ENCODE results near the gene ATP4B. TPM values are rescaled to one million over a fixed set of nuclear protein-coding genes. Genes with fewer than 3 reads are reported as not detected.
"Not testable (repeated sequence)": the region's sequence is repeated elsewhere in the genome, so short reads cannot be mapped to it uniquely, and the experiment has no call there.

Gene ATP4B
- total RNA-seq, 1 donor from 2014 or later = not detected

DNA sequence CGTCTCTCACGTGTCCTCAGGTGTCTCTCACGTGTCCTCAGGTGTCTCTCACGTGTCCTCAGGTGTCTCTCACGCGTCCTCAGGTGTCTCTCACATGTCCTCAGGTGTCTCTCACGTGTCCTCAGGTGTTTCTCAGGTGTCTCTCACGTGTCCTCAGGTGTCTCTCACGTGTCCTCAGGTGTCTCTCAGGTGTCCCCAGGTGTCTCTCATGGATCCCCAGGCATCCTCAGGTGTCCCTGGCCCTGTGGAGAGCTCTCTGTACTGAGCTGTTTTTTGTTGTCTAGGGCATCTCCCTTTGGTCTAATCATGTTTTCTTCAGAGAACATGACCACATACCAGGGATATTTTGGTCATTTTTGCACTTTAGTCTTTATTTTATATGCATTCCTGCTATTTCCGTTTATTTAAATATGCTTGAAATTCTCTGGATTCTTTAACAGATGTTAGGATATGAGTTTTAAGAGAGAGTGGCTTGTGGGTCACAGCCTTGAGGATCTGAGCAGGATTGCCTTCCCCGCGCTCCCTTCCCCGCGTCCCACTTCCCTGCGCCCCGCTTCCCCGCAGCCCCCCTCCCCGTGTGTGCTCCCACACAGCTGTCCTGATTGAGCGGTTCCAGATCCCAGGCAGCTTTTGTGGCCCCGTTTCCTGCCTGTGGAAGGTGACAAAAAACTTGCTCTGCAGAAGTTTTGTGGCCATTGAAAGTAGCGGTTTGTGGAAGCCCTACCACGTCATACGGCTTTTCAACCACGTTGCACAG is 31.9 kb downstream of the ATP4B start:
- peaks cover 19% of the 10 kb centered on the region for H3K4me1 Mint-ChIP-seq (ENCODE audit: unreplicated experiment)
- no peak for DNase-seq (ENCODE audit: extremely low spot score, unreplicated experiment)
- H3K9me3 Mint-ChIP-seq (ENCODE audit: unreplicated experiment) = no peaks in the 10 kb centered on the region
- TF ChIP-seq, protein P1, sequence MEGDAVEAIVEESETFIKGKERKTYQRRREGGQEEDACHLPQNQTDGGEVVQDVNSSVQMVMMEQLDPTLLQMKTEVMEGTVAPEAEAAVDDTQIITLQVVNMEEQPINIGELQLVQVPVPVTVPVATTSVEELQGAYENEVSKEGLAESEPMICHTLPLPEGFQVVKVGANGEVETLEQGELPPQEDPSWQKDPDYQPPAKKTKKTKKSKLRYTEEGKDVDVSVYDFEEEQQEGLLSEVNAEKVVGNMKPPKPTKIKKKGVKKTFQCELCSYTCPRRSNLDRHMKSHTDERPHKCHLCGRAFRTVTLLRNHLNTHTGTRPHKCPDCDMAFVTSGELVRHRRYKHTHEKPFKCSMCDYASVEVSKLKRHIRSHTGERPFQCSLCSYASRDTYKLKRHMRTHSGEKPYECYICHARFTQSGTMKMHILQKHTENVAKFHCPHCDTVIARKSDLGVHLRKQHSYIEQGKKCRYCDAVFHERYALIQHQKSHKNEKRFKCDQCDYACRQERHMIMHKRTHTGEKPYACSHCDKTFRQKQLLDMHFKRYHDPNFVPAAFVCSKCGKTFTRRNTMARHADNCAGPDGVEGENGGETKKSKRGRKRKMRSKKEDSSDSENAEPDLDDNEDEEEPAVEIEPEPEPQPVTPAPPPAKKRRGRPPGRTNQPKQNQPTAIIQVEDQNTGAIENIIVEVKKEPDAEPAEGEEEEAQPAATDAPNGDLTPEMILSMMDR (IDR thresholded peaks at IDR 0.05) = no peak
- peaks cover 23% of the 10 kb centered on the region for H3K36me3 Mint-ChIP-seq (ENCODE audit: unreplicated experiment)
- H3K4me3 Mint-ChIP-seq (ENCODE audit: unreplicated experiment) = no peak overlapping the region
- H3K27ac Mint-ChIP-seq (ENCODE audit: unreplicated experiment) = peak overlapping the region; percentile 88
- H3K27me3 Mint-ChIP-seq (ENCODE audit: unreplicated experiment) = no peaks in the 10 kb centered on the region

DNA sequence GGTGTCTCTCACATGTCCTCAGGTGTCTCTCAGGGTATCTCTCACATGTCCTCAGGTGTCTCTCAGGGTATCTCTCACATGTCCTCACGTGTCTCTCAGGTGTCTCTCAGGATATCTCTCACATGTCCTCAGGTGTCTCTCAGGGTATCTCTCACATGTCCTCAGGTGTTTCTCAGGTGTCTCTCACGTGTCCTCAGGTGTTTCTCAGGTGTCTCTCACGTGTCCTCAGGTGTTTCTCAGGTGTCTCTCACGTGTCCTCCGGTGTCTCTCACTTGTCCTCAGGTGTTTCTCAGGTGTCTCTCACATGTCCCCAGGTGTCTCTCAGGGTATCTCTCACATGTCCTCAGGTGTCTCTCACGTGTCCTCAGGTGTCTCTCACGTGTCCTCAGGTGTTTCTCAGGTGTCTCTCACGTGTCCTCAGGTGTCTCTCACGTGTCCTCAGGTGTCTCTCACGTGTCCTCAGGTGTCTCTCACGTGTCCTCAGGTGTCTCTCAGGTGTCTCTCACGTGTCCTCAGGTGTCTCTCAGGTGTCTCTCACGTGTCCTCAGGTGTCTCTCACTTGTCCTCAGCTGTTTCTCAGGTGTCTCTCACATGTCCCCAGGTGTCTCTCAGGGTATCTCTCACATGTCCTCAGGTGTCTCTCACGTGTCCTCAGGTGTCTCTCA is 33.2 kb downstream of the ATP4B start:
- Mint-ChIP-seq H3K36me3 (ENCODE audit: unreplicated experiment) (peaks cover 22% of the 10 kb centered on the region), H3K4me1 (ENCODE audit: unreplicated experiment) (peaks cover 19% of the 10 kb centered on the region)
- not testable (repeated sequence) for DNase-seq (ENCODE audit: extremely low spot score, unreplicated experiment); H3K9me3 Mint-ChIP-seq (ENCODE audit: unreplicated experiment); H3K27me3 Mint-ChIP-seq (ENCODE audit: unreplicated experiment); H3K27ac Mint-ChIP-seq (ENCODE audit: unreplicated experiment); H3K4me3 Mint-ChIP-seq (ENCODE audit: unreplicated experiment)

DNA sequence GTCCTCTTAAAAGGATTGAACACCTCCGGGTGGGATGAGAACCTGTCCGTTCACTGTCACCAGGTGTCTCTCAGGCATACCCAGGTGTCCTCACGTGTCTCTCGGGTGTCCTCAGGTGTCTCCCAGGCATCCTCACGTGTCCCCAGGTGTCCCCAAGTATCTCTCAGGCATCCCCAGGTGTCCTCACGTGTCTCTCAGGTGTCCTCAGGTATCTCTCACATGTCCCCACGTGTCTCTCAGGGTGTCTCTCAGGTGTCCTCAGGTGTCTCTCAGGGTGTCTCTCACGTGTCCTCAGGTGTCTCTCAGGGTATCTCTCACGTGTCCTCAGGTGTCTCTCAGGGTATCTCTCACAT is 33.8 kb downstream of the ATP4B start:
- Mint-ChIP-seq H3K27me3 (ENCODE audit: unreplicated experiment) (no peaks in the 10 kb centered on the region), H3K4me1 (ENCODE audit: unreplicated experiment) (peaks cover 19% of the 10 kb centered on the region), H3K36me3 (ENCODE audit: unreplicated experiment) (peaks cover 22% of the 10 kb centered on the region), H3K4me3 (ENCODE audit: unreplicated experiment) (no peak overlapping the region), H3K27ac (ENCODE audit: unreplicated experiment) (no peak overlapping the region), H3K9me3 (ENCODE audit: unreplicated experiment) (no peaks in the 10 kb centered on the region)
- no peak for DNase-seq (ENCODE audit: extremely low spot score, unreplicated experiment)
- TF ChIP-seq, protein P1 (IDR thresholded peaks at IDR 0.05) = no peak

DNA sequence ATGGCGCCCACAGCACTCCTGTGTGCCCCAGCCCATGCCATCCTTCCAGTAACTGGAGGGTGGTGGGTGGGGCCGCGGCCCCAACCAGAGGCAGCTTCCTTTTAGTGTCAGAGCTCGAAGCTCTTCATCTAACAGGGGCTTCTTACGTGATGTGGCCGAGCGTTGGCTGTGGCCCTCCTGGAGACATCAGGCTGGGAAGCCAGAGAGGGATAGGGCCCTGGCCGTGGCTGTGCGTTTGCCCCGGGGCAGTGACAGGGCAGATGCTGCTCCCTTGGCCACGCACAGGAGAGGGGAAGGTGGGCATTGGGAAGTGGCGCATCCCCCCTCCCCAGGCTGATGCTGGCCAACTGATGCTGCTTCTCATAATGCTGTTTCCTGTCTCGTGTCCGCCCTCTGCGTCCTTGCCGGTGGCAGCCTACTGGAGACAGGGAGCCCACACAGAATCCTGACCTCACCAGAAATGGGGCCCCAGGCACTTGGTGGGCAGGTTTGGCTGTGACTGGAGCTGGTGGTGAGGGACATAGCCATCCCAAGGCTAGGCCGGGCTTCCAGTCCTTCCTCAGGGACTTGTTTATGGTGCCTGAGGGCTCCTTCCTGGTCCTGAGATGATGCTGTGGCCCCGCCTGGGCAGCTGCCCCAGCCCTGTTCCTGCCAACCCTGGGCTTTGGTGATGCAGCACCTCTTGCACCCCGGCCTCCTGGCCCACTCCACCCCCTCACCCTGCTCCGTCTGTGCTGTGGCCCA is 34.3 kb downstream of the ATP4B start:
- Mint-ChIP-seq H3K36me3 (ENCODE audit: unreplicated experiment) (peaks cover 19% of the 10 kb centered on the region), H3K9me3 (ENCODE audit: unreplicated experiment) (no peaks in the 10 kb centered on the region), H3K4me3 (ENCODE audit: unreplicated experiment) (no peak overlapping the region), H3K27ac (ENCODE audit: unreplicated experiment) (no peak overlapping the region), H3K27me3 (ENCODE audit: unreplicated experiment) (no peaks in the 10 kb centered on the region), H3K4me1 (ENCODE audit: unreplicated experiment) (peaks cover 20% of the 10 kb centered on the region)
- TF ChIP-seq, protein P1 (IDR thresholded peaks at IDR 0.05) = no peak
- no peak for DNase-seq (ENCODE audit: extremely low spot score, unreplicated experiment)

DNA sequence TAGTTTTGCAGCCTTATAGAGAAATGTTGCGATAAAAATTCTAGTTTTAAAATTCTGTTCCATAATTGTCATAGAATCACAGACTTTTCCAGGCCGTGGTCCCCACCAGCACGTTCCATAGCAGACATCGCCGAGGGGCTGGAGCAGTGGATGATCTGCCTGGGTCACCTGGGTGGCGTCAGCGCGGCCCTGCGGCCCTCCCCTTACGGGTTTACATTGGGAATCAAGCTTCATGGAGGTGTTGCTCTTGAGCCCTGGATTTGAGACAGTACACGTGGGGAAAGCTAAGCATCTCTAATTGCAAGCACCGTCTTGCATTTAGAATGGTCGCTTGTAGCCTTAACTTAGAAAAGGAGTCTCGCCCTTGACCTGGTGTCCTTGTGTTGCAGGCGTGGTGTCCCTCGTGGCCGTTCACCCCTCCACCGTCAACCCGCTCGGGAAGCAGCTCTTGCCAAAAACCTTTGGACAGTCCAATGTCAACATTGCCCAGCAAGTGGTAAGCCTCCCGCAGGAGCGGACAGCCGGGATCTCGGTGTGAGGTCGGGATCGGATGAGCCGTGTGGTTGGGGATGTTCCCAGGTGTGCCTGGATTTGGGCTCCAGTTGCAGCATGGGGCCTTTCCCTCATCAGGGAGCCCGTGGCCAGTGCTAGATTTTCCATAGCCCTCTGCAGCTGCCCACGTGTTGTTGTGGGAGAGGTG is 35.1 kb downstream of the ATP4B start:
- Mint-ChIP-seq H3K27me3 (ENCODE audit: unreplicated experiment) (no peaks in the 10 kb centered on the region), H3K27ac (ENCODE audit: unreplicated experiment) (no peak overlapping the region), H3K36me3 (ENCODE audit: unreplicated experiment) (peaks cover 14% of the 10 kb centered on the region), H3K9me3 (ENCODE audit: unreplicated experiment) (no peaks in the 10 kb centered on the region), H3K4me3 (ENCODE audit: unreplicated experiment) (no peak overlapping the region), H3K4me1 (ENCODE audit: unreplicated experiment) (peaks cover 21% of the 10 kb centered on the region)
- no peak for DNase-seq (ENCODE audit: extremely low spot score, unreplicated experiment)
- TF ChIP-seq, protein P1 (IDR thresholded peaks at IDR 0.05) = no peak

DNA sequence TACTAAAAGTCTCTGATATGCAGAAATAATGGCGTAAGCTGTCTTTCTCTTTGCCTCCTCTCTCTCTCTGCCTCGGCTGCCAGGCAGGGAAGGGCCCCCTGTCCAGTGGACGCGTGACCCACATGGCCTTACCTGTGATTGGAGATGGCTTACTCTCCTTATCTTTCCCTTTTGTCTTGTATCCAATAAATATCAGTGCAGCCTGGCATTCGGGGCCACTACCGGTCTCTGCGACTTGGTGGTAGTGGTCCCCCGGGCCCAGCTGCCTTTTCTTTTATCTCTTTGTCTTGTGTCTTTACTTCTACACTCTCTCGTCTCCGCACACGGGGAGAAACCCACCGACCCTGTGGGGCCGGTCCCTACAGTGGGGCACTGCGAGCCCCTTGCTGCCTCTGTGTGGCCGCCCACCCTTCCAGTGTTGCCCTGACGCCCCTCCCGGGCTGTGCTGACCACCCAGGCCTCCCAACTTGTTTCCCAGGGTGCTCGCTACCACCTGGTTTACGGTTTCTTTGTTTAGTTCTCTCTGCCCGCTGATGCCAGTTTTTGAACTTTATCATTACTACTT is 35.9 kb downstream of the ATP4B start:
- H3K4me1 Mint-ChIP-seq (ENCODE audit: unreplicated experiment) = peaks cover 18% of the 10 kb centered on the region
- H3K27me3 Mint-ChIP-seq (ENCODE audit: unreplicated experiment); H3K4me3 Mint-ChIP-seq (ENCODE audit: unreplicated experiment); H3K9me3 Mint-ChIP-seq (ENCODE audit: unreplicated experiment); DNase-seq (ENCODE audit: extremely low spot score, unreplicated experiment); H3K27ac Mint-ChIP-seq (ENCODE audit: unreplicated experiment): not testable (repeated sequence)
- peaks cover 12% of the 10 kb centered on the region for H3K36me3 Mint-ChIP-seq (ENCODE audit: unreplicated experiment)

Measured in osteocyte (in vitro differentiated cells).